Fibroblast of lung (primary cell): ENCODE results near the gene CLCA4. TPM values are rescaled to one million over a fixed set of nuclear protein-coding genes. Genes with fewer than 3 reads are reported as not detected.

ENCODE experiments used
- DNase-seq, 2 donors: peaks; one replicate each; pipeline versions ENCODE4 v3.0.0 to v3.0.0-alpha.2; 2010; ENCODE audit warnings: low read depth in 2 of 2
- H2AFZ ChIP-seq: 2 replicates; pipeline ENCODE4 v1.5.1; 2012; ENCODE audit warnings: low read length, control low read depth, inconsistent platforms
- H3K27ac ChIP-seq: 2 replicates; pipeline ENCODE4 v1.5.1; 2011; ENCODE audit warnings: low read length, control low read depth; ENCODE audit not compliant: insufficient read depth
- H3K27me3 ChIP-seq: 2 replicates; pipeline ENCODE4 v1.5.1; 2011; ENCODE audit warnings: mild to moderate bottlenecking, low read length; ENCODE audit not compliant: control insufficient read depth, insufficient read depth
- H3K36me3 ChIP-seq: 2 replicates; pipeline ENCODE4 v1.5.1; 2011; ENCODE audit warnings: low read length; ENCODE audit not compliant: control insufficient read depth, insufficient read depth
- H3K4me1 ChIP-seq: 2 replicates; pipeline ENCODE4 v1.5.1; 2011; ENCODE audit warnings: low read length; ENCODE audit not compliant: control insufficient read depth, insufficient read depth; ENCODE audit errors: extremely low read depth
- H3K4me2 ChIP-seq: 2 replicates; pipeline ENCODE4 v1.5.1; 2011; ENCODE audit warnings: low read length, control low read depth; ENCODE audit not compliant: insufficient read depth; ENCODE audit errors: extremely low read depth
- H3K4me3 ChIP-seq, 4 experiments: fragments of 200-600 bp in 1 of 4; sonication (generic) in 1 of 4; replicated peaks in 1 of 4; 2 replicates each; pipeline ENCODE4 v1.5.1; 2011 to 2016; ENCODE audit warnings: low read length in 4 of 4, low read depth in 3 of 4, mild to moderate bottlenecking in 3 of 4, control low read depth in 2 of 4, inconsistent platforms in 1 of 4, mixed read lengths in 1 of 4; ENCODE audit not compliant: insufficient read depth in 1 of 4; ENCODE audit errors: control extremely low read depth in 1 of 4
- H3K79me2 ChIP-seq: 2 replicates; pipeline ENCODE4 v1.5.1; 2012; ENCODE audit warnings: mild to moderate bottlenecking, low read length, inconsistent platforms; ENCODE audit not compliant: control insufficient read depth, insufficient read depth
- H3K9ac ChIP-seq: 2 replicates; pipeline ENCODE4 v1.5.1; 2011; ENCODE audit warnings: mild to moderate bottlenecking, low read length, control low read depth; ENCODE audit not compliant: insufficient read depth
- H3K9me3 ChIP-seq: 2 replicates; pipeline ENCODE4 v1.5.1; 2012; ENCODE audit warnings: low read depth, low read length; ENCODE audit not compliant: control insufficient read depth, insufficient read depth
- H4K20me1 ChIP-seq: 2 replicates; pipeline ENCODE4 v1.5.1; 2011; ENCODE audit warnings: low read length; ENCODE audit not compliant: control insufficient read depth, insufficient read depth; ENCODE audit errors: extremely low read depth
- EZH2 ChIP-seq: IDR thresholded peaks from 2 replicates; pipeline ENCODE4 v1.5.1; 2012; ENCODE audit warnings: low read length, control low read depth, mild to moderate bottlenecking; ENCODE audit errors: missing control alignments
- polyA plus RNA-seq, 2 donors: library from polyadenylated mRNA; depleted of rRNA in 1 of 2; stranded (reverse) in 1 of 2; unstranded in 1 of 2; fragments of >200 nt; gene quantifications; 2 replicates each; pipeline ENCODE4 v1.2.1, GENCODE V29; 2011 to 2012; ENCODE audit warnings: missing spikeins in 1 of 2
- total RNA-seq: library from RNA; depleted of rRNA; stranded (reverse); fragments of >200 nt; gene quantifications from 2 replicates; pipeline ENCODE4 v1.2.1, GENCODE V29; 2014
- TF ChIP-seq, protein P1 (sequence below), 2 donors: IDR thresholded peaks in 1 of 2; conservative IDR thresholded peaks in 1 of 2; 1 replicate in 1 of 2; 2 replicates in 1 of 2; pipeline ENCODE4 v1.5.1; 2011 to 2012; ENCODE audit warnings: low read length in 2 of 2, control low read depth in 1 of 2, inconsistent platforms in 1 of 2, low read depth in 1 of 2, mild to moderate bottlenecking in 1 of 2

Gene CLCA4
- total and polyA plus RNA-seq, 2 donors (not counting 1 experiment from before 2014, with no cell fraction given) = not detected

DNA sequence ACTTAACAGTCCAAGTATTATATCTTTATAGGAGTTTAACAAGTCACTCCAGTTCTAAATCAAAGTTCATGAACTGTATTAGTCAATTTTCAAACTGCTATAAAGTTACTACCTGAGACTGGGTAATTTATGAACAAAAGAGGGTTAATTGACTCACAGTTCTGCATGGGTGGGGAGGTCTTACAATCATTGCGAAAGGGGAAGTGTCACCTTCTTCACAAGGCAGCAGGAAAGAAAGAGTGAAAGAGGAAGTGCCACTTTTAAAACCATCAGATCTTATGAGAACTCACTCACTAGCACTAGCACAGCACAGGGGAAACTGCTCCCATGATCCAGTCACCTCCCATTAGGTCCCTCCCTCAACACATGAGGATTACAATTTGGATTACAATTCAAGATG, 70.0 kb downstream of the CLCA4 start:
- Histone ChIP-seq H4K20me1 (no peaks in the 10 kb centered on the region), H3K27ac (no peak overlapping the region), H3K4me3 (no peak overlapping the region), H3K79me2 (no peaks in the 10 kb centered on the region), H3K4me1 (no peaks in the 10 kb centered on the region), H3K36me3 (no peaks in the 10 kb centered on the region), H2AFZ (no peak overlapping the region), H3K9ac (no peak overlapping the region), H3K9me3 (no peaks in the 10 kb centered on the region), H3K27me3 (no peaks in the 10 kb centered on the region), H3K4me2 (no peak overlapping the region)
- TF ChIP-seq EZH2 = no peak
- TF ChIP-seq, protein P1, sequence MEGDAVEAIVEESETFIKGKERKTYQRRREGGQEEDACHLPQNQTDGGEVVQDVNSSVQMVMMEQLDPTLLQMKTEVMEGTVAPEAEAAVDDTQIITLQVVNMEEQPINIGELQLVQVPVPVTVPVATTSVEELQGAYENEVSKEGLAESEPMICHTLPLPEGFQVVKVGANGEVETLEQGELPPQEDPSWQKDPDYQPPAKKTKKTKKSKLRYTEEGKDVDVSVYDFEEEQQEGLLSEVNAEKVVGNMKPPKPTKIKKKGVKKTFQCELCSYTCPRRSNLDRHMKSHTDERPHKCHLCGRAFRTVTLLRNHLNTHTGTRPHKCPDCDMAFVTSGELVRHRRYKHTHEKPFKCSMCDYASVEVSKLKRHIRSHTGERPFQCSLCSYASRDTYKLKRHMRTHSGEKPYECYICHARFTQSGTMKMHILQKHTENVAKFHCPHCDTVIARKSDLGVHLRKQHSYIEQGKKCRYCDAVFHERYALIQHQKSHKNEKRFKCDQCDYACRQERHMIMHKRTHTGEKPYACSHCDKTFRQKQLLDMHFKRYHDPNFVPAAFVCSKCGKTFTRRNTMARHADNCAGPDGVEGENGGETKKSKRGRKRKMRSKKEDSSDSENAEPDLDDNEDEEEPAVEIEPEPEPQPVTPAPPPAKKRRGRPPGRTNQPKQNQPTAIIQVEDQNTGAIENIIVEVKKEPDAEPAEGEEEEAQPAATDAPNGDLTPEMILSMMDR (conservative IDR thresholded peaks at IDR 0.05 in 1 of 2, IDR thresholded peaks at IDR 0.05 in 1 of 2; ENCODE audit: low read depth in 1 of 2, low read length in 2 of 2) = no peak
- no peak for DNase-seq

GRCh38 chr1:86618358-86618757, 71.5 kb downstream of the CLCA4 start:
- TF ChIP-seq, protein P1 (conservative IDR thresholded peaks at IDR 0.05 in 1 of 2, IDR thresholded peaks at IDR 0.05 in 1 of 2; ENCODE audit: low read depth in 1 of 2, low read length in 2 of 2) = no peak
- no peak for TF ChIP-seq EZH2
- no peaks in the 10 kb centered on the region for H3K79me2 ChIP-seq
- no peaks in the 10 kb centered on the region for H3K27me3 ChIP-seq
- no peak overlapping the region for H3K27ac ChIP-seq
- no peak overlapping the region for H3K9ac ChIP-seq
- H3K36me3 ChIP-seq = no peaks in the 10 kb centered on the region
- no peak overlapping the region for H2AFZ ChIP-seq
- no peaks in the 10 kb centered on the region for H4K20me1 ChIP-seq
- no peak for DNase-seq
- H3K9me3 ChIP-seq = no peaks in the 10 kb centered on the region
- no peaks in the 10 kb centered on the region for H3K4me1 ChIP-seq
- H3K4me3 ChIP-seq = no peak overlapping the region
- H3K4me2 ChIP-seq = no peak overlapping the region

GRCh38 chr1:86619313-86619712, 72.4 kb downstream of the CLCA4 start:
- H3K9ac ChIP-seq = no peak overlapping the region
- H3K4me3 ChIP-seq = no peak overlapping the region
- no peaks in the 10 kb centered on the region for H3K36me3 ChIP-seq
- no peak for TF ChIP-seq EZH2
- TF ChIP-seq, protein P1 (conservative IDR thresholded peaks at IDR 0.05 in 1 of 2, IDR thresholded peaks at IDR 0.05 in 1 of 2; ENCODE audit: low read depth in 1 of 2, low read length in 2 of 2) = no peak
- H2AFZ ChIP-seq = no peak overlapping the region
- H3K27me3 ChIP-seq = no peaks in the 10 kb centered on the region
- H3K27ac ChIP-seq = no peak overlapping the region
- H3K79me2 ChIP-seq = no peaks in the 10 kb centered on the region
- H3K4me1 ChIP-seq = no peaks in the 10 kb centered on the region
- H3K4me2 ChIP-seq = no peak overlapping the region
- no peak for DNase-seq
- H4K20me1 ChIP-seq = no peaks in the 10 kb centered on the region
- no peaks in the 10 kb centered on the region for H3K9me3 ChIP-seq
